Mesodermal cell (in vitro differentiated cells): ENCODE results near the gene LAMA5.

ENCODE experiments used
- H3K27ac ChIP-seq: 2 replicates; pipeline ENCODE4 v1.7.0; 2013; ENCODE audit warnings: mild to moderate bottlenecking, low read depth, low read length, moderate library complexity; ENCODE audit not compliant: severe bottlenecking
- H3K36me3 ChIP-seq: 2 replicates; pipeline ENCODE4 v1.7.1; 2013; ENCODE audit warnings: mild to moderate bottlenecking, low read length, moderate library complexity; ENCODE audit not compliant: control insufficient read depth, insufficient read depth
- H3K4me1 ChIP-seq: one replicate; pipeline ENCODE4 v1.7.1; 2013; ENCODE audit warnings: mild to moderate bottlenecking, low read length; ENCODE audit not compliant: insufficient read depth, control insufficient read depth, poor library complexity, severe bottlenecking
- H3K4me3 ChIP-seq: 2 replicates; pipeline ENCODE4 v1.7.0; 2013; ENCODE audit warnings: low read length, control low read depth, mild to moderate bottlenecking; ENCODE audit not compliant: insufficient read depth, poor library complexity, severe bottlenecking; ENCODE audit errors: extremely low read depth
- H3K9me3 ChIP-seq: 2 replicates; pipeline ENCODE4 v1.7.1; 2013; ENCODE audit warnings: mild to moderate bottlenecking, low read length, moderate library complexity; ENCODE audit not compliant: control insufficient read depth
- WGBS, 2 experiments: methylation state at CpG; one replicate each; pipeline ENCODE4 v1.1.5; 2013; ENCODE audit warnings: missing lambda C conversion rate in 2 of 2; ENCODE audit not compliant: insufficient coverage in 2 of 2; 5-methylcytosine and 5-hydroxymethylcytosine counted together

LAMA5 gene

DNA sequence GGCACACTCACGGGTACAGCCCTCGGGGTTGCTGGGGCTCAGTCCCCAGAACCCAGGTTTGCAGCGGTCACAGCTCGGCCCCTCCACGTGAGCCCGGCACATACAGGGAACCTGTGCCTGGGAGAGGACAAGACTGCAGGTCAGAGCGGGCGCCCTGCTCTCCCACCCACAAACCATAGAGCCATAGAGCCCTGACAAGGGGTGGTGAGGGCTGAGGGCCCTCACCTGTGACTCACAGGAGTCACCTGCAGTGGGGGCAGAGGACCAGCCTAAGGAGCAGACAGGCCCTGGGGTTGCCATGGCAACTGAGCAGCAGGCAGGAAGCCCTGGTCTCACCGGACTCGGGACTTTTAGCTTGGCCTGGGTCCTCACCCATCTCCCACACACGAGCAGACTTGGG is 30.8 kb downstream of the LAMA5 start:
- no peak overlapping the region for H3K4me3 ChIP-seq
- no peak overlapping the region for H3K27ac ChIP-seq
- H3K4me1 ChIP-seq = no peaks in the 10 kb centered on the region
- H3K9me3 ChIP-seq = no peaks in the 10 kb centered on the region
- peaks cover 61% of the 10 kb centered on the region for H3K36me3 ChIP-seq
- WGBS, 2 experiments = 93 to 95% methylated on average over 7 to 8 of the region's 11 CpGs

- 90 to 100% methylated on average over 4 to 6 of the region's 6 CpGs for WGBS, 2 experiments
- no peaks in the 10 kb centered on the region for H3K9me3 ChIP-seq
- no peak overlapping the region for H3K27ac ChIP-seq
- no peak overlapping the region for H3K4me3 ChIP-seq
- no peaks in the 10 kb centered on the region for H3K4me1 ChIP-seq
- H3K36me3 ChIP-seq = peaks cover 56% of the 10 kb centered on the region
These were observed 31.6 kb downstream of the LAMA5 start for GRCh38 chr20:62335532-62335931.

DNA sequence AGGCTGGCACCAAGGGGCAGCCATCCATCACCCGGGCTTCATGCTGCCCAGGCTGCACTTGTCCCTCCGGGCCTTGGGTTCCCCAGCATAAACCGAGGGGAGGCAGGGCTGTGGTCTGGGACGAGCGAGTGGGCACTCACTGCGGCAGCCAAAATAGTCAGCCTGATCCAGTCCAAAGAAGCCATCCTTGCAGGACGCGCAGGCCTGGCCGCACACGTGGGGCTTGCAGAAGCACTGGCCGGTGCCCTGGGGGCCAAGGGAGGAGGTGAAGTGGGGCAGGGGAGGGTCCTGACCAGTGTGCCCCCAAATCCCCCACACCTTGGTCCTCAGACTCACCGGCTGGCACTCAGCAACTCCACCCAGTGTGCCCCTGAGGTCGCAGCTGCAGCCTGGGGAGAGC is 32.2 kb downstream of the LAMA5 start:
- Histone ChIP-seq H3K4me3 (no peak overlapping the region), H3K36me3 (peaks cover 57% of the 10 kb centered on the region), H3K27ac (no peak overlapping the region), H3K9me3 (no peaks in the 10 kb centered on the region), H3K4me1 (no peaks in the 10 kb centered on the region)
- 93 to 94% methylated on average over 7 to 12 of the region's 13 CpGs for WGBS, 2 experiments

GRCh38 chr20:62333820-62334595 is 33.1 kb downstream of the LAMA5 start:
- no peak overlapping the region for H3K4me3 ChIP-seq
- 91 to 95% methylated on average over 31 to 34 of the region's 37 CpGs for WGBS, 2 experiments
- H3K9me3 ChIP-seq = no peaks in the 10 kb centered on the region
- H3K27ac ChIP-seq = no peak overlapping the region
- no peaks in the 10 kb centered on the region for H3K4me1 ChIP-seq
- H3K36me3 ChIP-seq = peaks cover 58% of the 10 kb centered on the region

GRCh38 chr20:62332989-62333819 is 33.9 kb downstream of the LAMA5 start:
- no peaks in the 10 kb centered on the region for H3K4me1 ChIP-seq
- WGBS, 2 experiments = 93 to 95% methylated on average over 20 to 28 of the region's 34 CpGs
- H3K4me3 ChIP-seq = no peak overlapping the region
- H3K9me3 ChIP-seq = no peaks in the 10 kb centered on the region
- H3K36me3 ChIP-seq = peaks cover 66% of the 10 kb centered on the region
- H3K27ac ChIP-seq = no peak overlapping the region

GRCh38 chr20:62332421-62332820 is 34.7 kb downstream of the LAMA5 start:
- Histone ChIP-seq H3K36me3 (peaks cover 72% of the 10 kb centered on the region), H3K4me1 (no peaks in the 10 kb centered on the region), H3K9me3 (no peaks in the 10 kb centered on the region), H3K4me3 (no peak overlapping the region), H3K27ac (no peak overlapping the region)
- 60 to 91% methylated on average over 2 to 14 of the region's 16 CpGs for WGBS, 2 experiments

GRCh38 chr20:62331347-62331746 is 35.8 kb downstream of the LAMA5 start:
- 95 to 96% methylated on average over 19 of the region's 19 CpGs for WGBS, 2 experiments
- Histone ChIP-seq H3K4me1 (no peaks in the 10 kb centered on the region), H3K9me3 (no peaks in the 10 kb centered on the region), H3K27ac (no peak overlapping the region), H3K4me3 (no peak overlapping the region), H3K36me3 (peaks cover 71% of the 10 kb centered on the region)

DNA sequence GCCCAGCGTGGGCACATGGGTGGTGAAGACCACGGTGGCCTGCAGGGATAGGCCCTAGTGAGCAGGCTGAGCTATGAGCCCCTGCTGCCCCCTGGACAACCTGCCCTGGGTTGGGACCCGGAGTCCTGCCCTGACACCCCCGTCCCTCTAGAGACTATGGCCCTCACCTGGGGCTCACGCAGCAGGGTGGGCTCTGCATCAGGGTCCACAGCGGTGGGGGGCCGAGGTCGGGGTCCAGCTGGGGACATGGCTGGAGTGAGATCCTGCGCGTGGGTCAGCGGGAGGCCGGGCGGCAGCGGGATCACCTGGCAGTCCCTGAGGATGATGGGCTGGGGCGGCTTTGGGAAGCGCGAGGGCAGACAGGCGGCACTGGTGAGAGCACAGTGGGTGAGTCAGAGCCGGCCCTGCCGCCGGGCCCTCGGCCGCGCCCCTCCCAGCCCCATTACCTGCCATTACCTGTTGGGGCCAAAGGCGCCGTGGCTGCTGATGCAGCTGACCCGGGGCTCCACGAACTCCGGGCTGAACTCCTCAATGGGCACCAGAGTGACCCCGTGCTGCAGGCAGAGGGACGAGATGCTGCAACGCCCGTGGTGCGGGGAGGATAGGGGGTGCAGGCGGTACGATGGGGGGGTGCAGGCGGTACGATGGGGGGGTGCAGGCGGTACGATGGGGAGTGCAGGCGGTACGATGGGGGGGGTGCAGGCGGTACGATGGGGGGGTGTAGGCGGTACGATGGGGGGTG is 36.4 kb downstream of the LAMA5 start:
- Histone ChIP-seq H3K4me1 (no peaks in the 10 kb centered on the region), H3K36me3 (peaks cover 75% of the 10 kb centered on the region), H3K27ac (no peak overlapping the region), H3K4me3 (no peak overlapping the region), H3K9me3 (no peaks in the 10 kb centered on the region)
- WGBS, 2 experiments = 94 to 95% methylated on average over 25 to 37 of the region's 46 CpGs

- peaks cover 74% of the 10 kb centered on the region for H3K36me3 ChIP-seq
- no peaks in the 10 kb centered on the region for H3K9me3 ChIP-seq
- H3K4me1 ChIP-seq = no peaks in the 10 kb centered on the region
- no peak overlapping the region for H3K4me3 ChIP-seq
- no peak overlapping the region for H3K27ac ChIP-seq
- 96 to 97% methylated on average over 33 to 37 of the region's 37 CpGs for WGBS, 2 experiments
These were observed 37.4 kb downstream of the LAMA5 start for GRCh38 chr20:62329389-62330377.
